K562 (cell line): ENCODE data around the gene SDC3. TPM values are rescaled to one million over a fixed set of nuclear protein-coding genes. Genes with fewer than 3 reads are reported as not detected.

Experiments used
- ATAC-seq: fragments of 200-7000 bp; cut with Tn5 transposase; 3 replicates; pipeline ENCODE4 v1.9.1; 2020; ENCODE audit warnings: moderate library complexity
- BruUV-seq: library from RNA; stranded (reverse); fragments of 400-500 nt; replicated peaks from 2 replicates; lab custom pipeline; 2021; lab: Mats Ljungman, UMichigan
- CTCF ChIA-PET: fragments of 300-600 bp; formaldehyde crosslinking; extraction: SDS; loops from one replicate; lab custom pipeline; 2021; ENCODE audit warnings: low intra/inter-chr PET ratio; lab: Yijun Ruan, JAX
- POLR2A ChIA-PET: fragments of 300-600, 350-650 bp; sonication (Branson Sonifier 250); formaldehyde crosslinking; extraction: SDS; loops from one replicate; lab custom pipeline; 2021; ENCODE audit warnings: antibody characterized with exemption, inconsistent platforms; lab: Yijun Ruan, JAX
- DNase-seq, 4 experiments: peaks; one replicate each; pipeline versions ENCODE4 v3.0.0 to v3.0.0-alpha.2; 2011 to 2018; ENCODE audit warnings: low spot score in 3 of 4, mixed read lengths in 3 of 4; ENCODE audit errors: extremely low read depth in 1 of 4
- FAIRE-seq: peaks from 2 replicates; lab custom pipeline; 2011; peaks lifted over from hg19 to GRCh38; lab: Jason Lieb, UNC
- H2AFZ ChIP-seq: 2 replicates; pipeline ENCODE4 v1.6.0; 2011; ENCODE audit warnings: low read depth, low read length, control low read depth, inconsistent platforms
- H3K27ac ChIP-seq: fragments of 200-600 bp; 3 replicates; pipeline ENCODE4 v1.8.0; 2011; ENCODE audit warnings: low read depth, mild to moderate bottlenecking, control low read depth, inconsistent platforms, low read length, moderate library complexity, mixed read lengths; ENCODE audit errors: extremely low read depth
- H3K27me3 ChIP-seq, 2 experiments: fragments of 300-600 bp in 1 of 2; 2 replicates in 1 of 2; 3 replicates in 1 of 2; pipeline versions ENCODE4 v1.6.0 to v1.8.0; 2011; ENCODE audit warnings: inconsistent platforms in 2 of 2, low read length in 2 of 2, mild to moderate bottlenecking in 1 of 2, mixed read lengths in 1 of 2, moderate library complexity in 1 of 2; ENCODE audit not compliant: control insufficient read depth in 2 of 2, insufficient read depth in 2 of 2
- H3K36me3 ChIP-seq: fragments of 300-600 bp; 3 replicates; pipeline ENCODE4 v1.8.0; 2011; ENCODE audit warnings: mild to moderate bottlenecking, low read length, inconsistent platforms; ENCODE audit not compliant: control insufficient read depth, insufficient read depth
- H3K4me1 ChIP-seq, 2 experiments: fragments of 200-600 bp in 1 of 2; replicated peaks in 1 of 2; 2 replicates in 1 of 2; 3 replicates in 1 of 2; pipeline versions ENCODE4 v1.5.1 to v1.8.0; 2011; ENCODE audit warnings: inconsistent platforms in 2 of 2, low read length in 2 of 2, mild to moderate bottlenecking in 1 of 2, mixed read lengths in 1 of 2, moderate library complexity in 1 of 2; ENCODE audit not compliant: control insufficient read depth in 2 of 2, insufficient read depth in 2 of 2
- H3K4me2 ChIP-seq: 2 replicates; pipeline ENCODE4 v1.6.1; 2011; ENCODE audit warnings: low read length, control low read depth, inconsistent platforms, mixed read lengths; ENCODE audit not compliant: insufficient read depth
- H3K4me3 ChIP-seq: fragments of 200-600 bp; sonication (generic), shearing (Covaris generic); 2 replicates; pipeline ENCODE4 v1.5.1; 2016; ENCODE audit warnings: control low read depth, inconsistent platforms
- H3K79me2 ChIP-seq: fragments of 200-600 bp; 3 replicates; pipeline ENCODE4 v1.8.0; 2011; ENCODE audit warnings: low read length, inconsistent platforms; ENCODE audit not compliant: control insufficient read depth, insufficient read depth
- H3K9ac ChIP-seq, 2 experiments: 2 replicates each; pipeline versions ENCODE4 v1.6.0 to v1.6.1; 2011; ENCODE audit warnings: low read depth in 2 of 2, low read length in 2 of 2, control low read depth in 1 of 2, inconsistent platforms in 1 of 2, mild to moderate bottlenecking in 1 of 2, mixed read lengths in 1 of 2; ENCODE audit not compliant: insufficient read depth in 1 of 2
- H3K9me1 ChIP-seq: one replicate; pipeline ENCODE4 v1.6.0; 2011; ENCODE audit warnings: inconsistent platforms, mild to moderate bottlenecking, low read length, moderate library complexity; ENCODE audit not compliant: control insufficient read depth, insufficient read depth
- H3K9me3 ChIP-seq: replicated peaks from 2 replicates; pipeline ENCODE4 v1.5.1; 2011; ENCODE audit warnings: low read depth, low read length, inconsistent platforms; ENCODE audit not compliant: control insufficient read depth, insufficient read depth
- H4K20me1 ChIP-seq: replicated peaks from 2 replicates; pipeline ENCODE4 v1.6.1; 2011; ENCODE audit warnings: low read length, inconsistent platforms, mixed read lengths; ENCODE audit not compliant: control insufficient read depth, insufficient read depth
- BCOR ChIP-seq: fragments of 450-650 bp; IDR thresholded peaks from 2 replicates; pipeline ENCODE4 v1.6.1; 2016
- GATAD2B ChIP-seq: fragments of 450-650 bp; IDR thresholded peaks from 2 replicates; pipeline ENCODE4 v1.6.1; 2017; ENCODE audit warnings: mild to moderate bottlenecking, borderline replicate concordance
- KDM1A ChIP-seq, 2 experiments: fragments of 450-650 bp; IDR thresholded peaks; 2 replicates each; pipeline ENCODE4 v1.6.1; 2016; ENCODE audit warnings: mild to moderate bottlenecking in 2 of 2
- RBM25 ChIP-seq: fragments of 200-400 bp; formaldehyde crosslinking; IDR thresholded peaks from 2 replicates; pipeline ENCODE4 v1.6.1; 2018; ENCODE audit warnings: low read length, low read depth, moderate library complexity; ENCODE audit not compliant: severe bottlenecking
- SIN3B ChIP-seq: fragments of 450-650 bp; IDR thresholded peaks from 2 replicates; pipeline ENCODE4 v1.6.1; 2017; ENCODE audit warnings: low read depth, mild to moderate bottlenecking, moderate library complexity
- ZFP36 ChIP-seq: fragments of 150-350 bp; IDR thresholded peaks from 2 replicates; pipeline ENCODE4 v1.6.1; 2018; ENCODE audit warnings: low read length, low read depth; ENCODE audit not compliant: partially characterized antibody
- ZNF384 ChIP-seq: IDR thresholded peaks from 2 replicates; pipeline ENCODE4 v1.6.1; 2012; ENCODE audit warnings: low read depth, low read length, improper control_type of control experiment
- WGBS: fragments of 100-300 bp; shearing (Covaris generic); methylation state at CpG from one replicate; pipeline ENCODE4 v1.1.6; 2016; ENCODE audit warnings: low coverage, mixed read lengths; ENCODE audit not compliant: insufficient coverage; ENCODE audit errors: missing lambda C conversion rate; 5-methylcytosine and 5-hydroxymethylcytosine counted together
- in situ Hi-C: fragments of 300-500 bp; cut with MboI; formaldehyde crosslinking; loops from 4 replicates; pipeline ENCODE4 v1.15.0; 2018; ENCODE audit warnings: inconsistent platforms, mixed read lengths
- intact Hi-C: fragments of 100-400 bp; cut with micrococcal nuclease; formaldehyde crosslinking; loops from 2 replicates; pipeline ENCODE4 v1.14.2; 2022
- polyA plus RNA-seq, 8 experiments: library from polyadenylated mRNA; depleted of rRNA in 4 of 8; stranded (reverse) in 5 of 8; unstranded in 3 of 8; fragments of >200 nt; fragmentation: Nextera tagmentation in 2 of 8; fragmentation: Illumina TruSeq in 1 of 8; extraction: Ambion mirVana in 2 of 8; extraction: Trizol in 1 of 8; gene quantifications; 2 replicates each; pipeline versions ENCODE4 v1.2.1 to v1.2.3, GENCODE V29; 2011 to 2014; ENCODE audit warnings: inconsistent platforms in 1 of 8, missing spikeins in 1 of 8
- total RNA-seq, 7 experiments: library from RNA; depleted of rRNA in 6 of 7; stranded (reverse); fragments of >200 nt in 6 of 7; fragmentation: Illumina TruSeq in 2 of 7; extraction: Trizol in 2 of 7; gene quantifications; 2 replicates each; pipeline versions ENCODE4 v1.2.1 to v1.2.3, GENCODE V29; 2011 to 2021; ENCODE audit warnings: low replicate concordance in 1 of 7
- TF ChIP-seq, protein P1 (sequence below): sonication (generic); formaldehyde crosslinking; IDR thresholded peaks from 2 replicates; pipeline ENCODE4 v1.8.0; 2023; ENCODE audit warnings: mild to moderate bottlenecking, missing genetic modification reagents

SDC3 gene
- total and polyA plus RNA-seq, 9 of the 15 experiments (the other 6 are each of a cell fraction or from before 2014, with no cell fraction given) = 0.38 to 44.1 (median 12.1) TPM

DNA sequence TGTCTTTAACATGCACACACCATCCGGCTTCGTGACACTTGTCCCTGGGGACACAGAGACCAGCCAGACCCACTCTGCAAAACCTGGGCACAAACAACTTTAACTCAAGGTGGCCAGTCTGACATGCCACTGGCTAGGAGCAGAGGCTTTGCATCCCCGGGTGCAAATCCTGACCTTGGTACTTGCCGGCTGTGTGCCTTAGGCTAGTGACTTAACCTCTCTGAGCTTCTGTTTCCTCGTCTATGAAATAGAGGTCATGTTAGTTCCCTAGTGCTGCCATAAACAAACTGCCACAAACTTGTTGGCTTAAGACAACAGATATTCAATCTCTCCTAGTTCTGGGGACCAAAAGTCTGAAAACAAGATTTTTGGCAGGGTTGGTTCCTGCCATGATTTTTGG, 60.4 kb downstream of the SDC3 start:
- no peaks in the 10 kb centered on the region for H3K36me3 ChIP-seq
- 51% methylated on average over 5 of the region's 5 CpGs for WGBS
- intact Hi-C loops (no loop called here), in situ Hi-C loops (no loop called here)
- peaks cover 13 to 42% of the 10 kb centered on the region in 2 experiments for H3K27me3 ChIP-seq
- H3K9ac ChIP-seq = no peak overlapping the region
- H3K27ac ChIP-seq = no peak overlapping the region
- peaks cover 6 to 18% of the 10 kb centered on the region in 2 experiments for H3K4me1 ChIP-seq
- H3K9me3 ChIP-seq = no peaks in the 10 kb centered on the region
- ChIA-PET POLR2A (interaction anchor here (0.9 to 1.2 kb wide), 3 partner anchors 20 to 28 kb away, joined by 3 to 6 read pairs (median 4); no protein-coding TSS in a partner anchor), CTCF (no interaction called here)
- no peak overlapping the region for H3K4me2 ChIP-seq
- FAIRE-seq = no peak
- H3K4me3 ChIP-seq = no peak overlapping the region
- DNase-seq = no peak
- H4K20me1 ChIP-seq = no peaks in the 10 kb centered on the region
- no peaks in the 10 kb centered on the region for H3K9me1 ChIP-seq
- no TSS peak for BruUV-seq
- no peaks in the 10 kb centered on the region for H3K79me2 ChIP-seq
- no peak overlapping the region for H2AFZ ChIP-seq
- ATAC-seq = no peak
- TF ChIP-seq BCOR (0 out of 2 replicates have a peak, but pooled peaks have one; percentile 54), ZFP36 (peak; percentile 80), GATAD2B (no peak), ZNF384 (no peak), SIN3B (no peak), KDM1A (IDR thresholded peaks at IDR 0.05) (0 out of 4 replicates have a peak, but pooled peaks of 1 of the 2 experiments have one; percentile 4), RBM25 (peak; percentile 63)
- TF ChIP-seq, protein P1, sequence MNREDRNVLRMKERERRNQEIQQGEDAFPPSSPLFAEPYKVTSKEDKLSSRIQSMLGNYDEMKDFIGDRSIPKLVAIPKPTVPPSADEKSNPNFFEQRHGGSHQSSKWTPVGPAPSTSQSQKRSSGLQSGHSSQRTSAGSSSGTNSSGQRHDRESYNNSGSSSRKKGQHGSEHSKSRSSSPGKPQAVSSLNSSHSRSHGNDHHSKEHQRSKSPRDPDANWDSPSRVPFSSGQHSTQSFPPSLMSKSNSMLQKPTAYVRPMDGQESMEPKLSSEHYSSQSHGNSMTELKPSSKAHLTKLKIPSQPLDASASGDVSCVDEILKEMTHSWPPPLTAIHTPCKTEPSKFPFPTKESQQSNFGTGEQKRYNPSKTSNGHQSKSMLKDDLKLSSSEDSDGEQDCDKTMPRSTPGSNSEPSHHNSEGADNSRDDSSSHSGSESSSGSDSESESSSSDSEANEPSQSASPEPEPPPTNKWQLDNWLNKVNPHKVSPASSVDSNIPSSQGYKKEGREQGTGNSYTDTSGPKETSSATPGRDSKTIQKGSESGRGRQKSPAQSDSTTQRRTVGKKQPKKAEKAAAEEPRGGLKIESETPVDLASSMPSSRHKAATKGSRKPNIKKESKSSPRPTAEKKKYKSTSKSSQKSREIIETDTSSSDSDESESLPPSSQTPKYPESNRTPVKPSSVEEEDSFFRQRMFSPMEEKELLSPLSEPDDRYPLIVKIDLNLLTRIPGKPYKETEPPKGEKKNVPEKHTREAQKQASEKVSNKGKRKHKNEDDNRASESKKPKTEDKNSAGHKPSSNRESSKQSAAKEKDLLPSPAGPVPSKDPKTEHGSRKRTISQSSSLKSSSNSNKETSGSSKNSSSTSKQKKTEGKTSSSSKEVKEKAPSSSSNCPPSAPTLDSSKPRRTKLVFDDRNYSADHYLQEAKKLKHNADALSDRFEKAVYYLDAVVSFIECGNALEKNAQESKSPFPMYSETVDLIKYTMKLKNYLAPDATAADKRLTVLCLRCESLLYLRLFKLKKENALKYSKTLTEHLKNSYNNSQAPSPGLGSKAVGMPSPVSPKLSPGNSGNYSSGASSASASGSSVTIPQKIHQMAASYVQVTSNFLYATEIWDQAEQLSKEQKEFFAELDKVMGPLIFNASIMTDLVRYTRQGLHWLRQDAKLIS = no peak
- TF ChIP-seq, all 486 proteins: peak for 4
